HG03103 (cell line): ENCODE results near the gene FOXP1.

Source experiments
- ATAC-seq: cut with Tn5 transposase; IDR thresholded peaks from one replicate; pipeline ENCODE4 v1.9.1; 2021; ENCODE audit warnings: low read depth; ENCODE audit not compliant: unreplicated experiment

FOXP1 gene

DNA sequence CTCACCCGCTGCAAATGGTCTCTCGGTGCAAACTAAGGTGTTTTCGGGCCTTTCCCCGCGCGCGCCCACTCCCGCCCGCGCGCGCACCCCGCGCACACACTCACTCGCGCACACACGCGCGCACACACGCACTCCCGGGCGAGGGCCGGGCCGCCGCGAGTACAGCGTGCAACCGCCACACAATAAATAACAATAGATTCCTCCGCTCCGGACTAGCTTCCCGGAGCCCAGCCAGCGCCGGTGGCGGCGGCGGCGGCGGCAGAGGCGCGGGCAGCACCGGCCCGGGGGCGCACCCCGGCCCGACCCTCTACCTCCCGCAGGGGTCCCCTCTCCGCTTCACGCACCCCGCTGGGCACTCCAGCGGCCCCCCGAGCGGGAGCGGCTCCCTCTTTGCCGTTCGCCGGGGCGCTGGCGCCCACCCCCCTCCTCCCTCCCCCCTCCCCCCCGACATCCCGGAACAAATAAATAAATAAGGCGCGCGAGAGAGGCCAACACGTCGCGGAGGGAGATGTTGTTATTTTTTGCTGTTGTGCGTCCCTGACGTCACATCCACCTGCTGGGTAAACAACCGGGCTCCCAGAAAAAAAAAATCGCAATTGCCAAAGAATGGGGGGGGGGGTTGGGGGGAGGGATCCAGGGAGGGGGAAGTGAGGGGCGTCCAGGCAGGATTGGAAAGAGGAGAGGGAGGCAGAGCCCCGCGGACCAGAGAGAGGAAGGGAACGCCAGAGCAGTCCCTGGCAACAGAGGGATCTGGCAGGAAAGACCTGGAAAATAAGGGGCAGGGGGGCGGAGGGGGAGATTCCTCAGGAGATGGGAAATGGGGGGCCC is at the start of gene FOXP1:
Gene FOXP1 (minus strand): TSS at position 163 of the 828 bp plus-strand sequence. CDS start 385,347 bp downstream, outside the sequence.
- no peak for ATAC-seq

DNA sequence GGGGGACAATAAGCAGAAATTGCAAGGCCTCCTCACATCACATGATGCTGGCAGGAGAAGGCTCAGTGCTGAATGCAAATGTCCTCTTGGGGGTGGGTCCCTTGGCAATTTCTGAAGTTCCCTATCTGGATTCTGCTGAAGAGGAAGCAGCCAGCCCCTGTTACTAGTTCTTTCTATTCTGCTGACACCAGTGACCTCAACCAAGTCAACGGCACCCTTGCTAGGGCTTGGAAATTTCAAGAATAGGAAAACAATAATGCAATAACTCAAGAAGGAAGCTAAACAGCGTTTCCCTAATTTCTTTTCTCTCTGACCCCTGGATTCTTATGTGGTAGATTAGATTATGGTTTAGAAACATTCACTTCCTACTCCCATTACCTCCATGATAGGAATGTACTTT is 46.2 kb upstream of the FOXP1 start:
- no peak for ATAC-seq

DNA sequence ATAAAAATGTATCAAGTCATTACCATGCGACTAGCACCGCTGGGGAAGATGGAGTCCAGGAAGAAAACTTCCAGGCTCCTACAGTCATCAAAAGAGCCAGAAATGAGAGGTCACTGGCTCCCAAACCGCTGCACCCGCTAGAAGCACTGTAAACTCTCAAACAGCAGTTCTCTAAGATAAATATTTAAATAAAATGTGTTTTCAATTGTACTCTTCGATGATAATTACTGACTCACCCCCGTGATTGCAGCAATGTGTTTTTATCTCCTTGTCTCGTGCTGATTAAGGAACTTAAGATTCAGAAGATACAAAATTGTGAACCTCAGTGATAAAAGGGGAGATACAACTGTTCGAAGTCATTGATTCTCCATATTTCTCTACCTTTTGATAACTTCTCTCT is 45.8 kb upstream of the FOXP1 start:
- ATAC-seq, result no peak

DNA sequence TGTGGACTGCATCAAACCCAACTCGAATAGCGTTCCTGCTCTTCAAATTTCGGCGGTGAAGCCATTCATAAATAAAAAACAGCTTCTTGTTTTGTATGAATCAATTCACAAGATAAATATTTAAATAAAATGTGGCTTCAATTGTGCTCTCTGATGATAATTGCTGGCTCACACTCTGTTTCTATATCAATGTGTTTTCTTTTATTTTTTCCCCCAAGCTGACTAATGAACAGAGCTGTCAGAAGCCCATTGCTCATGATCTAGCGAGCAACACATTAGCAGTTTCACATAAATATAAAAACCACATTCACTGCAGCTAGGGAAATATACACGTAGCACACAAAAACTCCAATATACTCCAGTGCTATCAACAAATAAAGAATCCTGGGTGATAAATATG is 45.0 kb upstream of the FOXP1 start:
- ATAC-seq, result no peak

DNA sequence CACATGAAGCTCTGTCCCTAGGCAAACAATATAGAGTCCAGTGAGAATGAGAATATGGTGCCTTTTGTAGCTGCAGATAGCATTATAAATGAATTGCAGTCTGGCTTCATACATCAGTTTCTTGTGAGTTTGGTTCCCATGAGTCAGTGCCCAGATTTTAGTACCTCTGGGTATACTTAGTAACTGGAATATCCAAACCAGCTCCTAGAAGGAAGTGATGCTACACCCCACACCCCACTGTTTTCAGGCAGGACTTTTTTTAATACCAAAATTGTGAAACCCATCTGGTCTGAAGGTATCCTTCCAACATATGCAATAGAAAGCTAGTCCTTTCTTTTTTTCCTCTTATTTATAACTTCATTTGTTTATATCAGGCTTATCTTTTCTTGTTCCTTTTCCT is 42.1 kb upstream of the FOXP1 start:
- ATAC-seq, result no peak

DNA sequence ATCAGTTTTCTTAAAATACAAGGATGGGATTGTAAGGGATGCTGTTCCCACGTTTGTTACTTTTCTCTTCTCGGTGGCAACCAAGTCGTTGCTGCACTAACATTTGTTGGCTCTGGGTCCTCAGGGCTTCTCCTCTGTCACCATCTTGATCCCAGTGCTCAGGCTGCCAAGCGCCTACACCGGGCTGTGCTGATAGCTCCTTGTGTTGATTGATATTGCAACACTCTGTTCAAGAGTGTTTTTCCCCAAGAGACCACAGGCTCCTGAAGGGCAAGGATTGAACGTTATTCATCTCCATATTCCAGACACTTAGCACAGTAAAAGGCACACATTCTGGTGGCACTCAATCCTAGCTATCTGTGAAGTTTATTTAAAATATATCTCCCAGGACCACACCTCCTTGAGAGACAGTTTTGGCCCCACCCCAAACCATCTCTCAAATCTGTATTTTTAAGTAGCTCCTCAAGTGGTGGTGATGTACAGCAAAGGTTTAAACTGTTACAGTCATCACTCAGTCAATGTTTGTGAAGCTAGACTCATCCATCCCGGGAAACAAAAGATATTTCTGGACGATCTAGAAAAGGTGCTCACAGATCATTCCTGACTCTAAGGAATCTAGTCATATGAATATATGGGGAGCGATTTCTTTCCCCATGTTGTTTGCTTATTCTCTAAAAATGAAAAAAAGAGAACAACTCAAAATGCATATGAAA is 38.5 kb upstream of the FOXP1 start:
- ATAC-seq, result no peak

DNA sequence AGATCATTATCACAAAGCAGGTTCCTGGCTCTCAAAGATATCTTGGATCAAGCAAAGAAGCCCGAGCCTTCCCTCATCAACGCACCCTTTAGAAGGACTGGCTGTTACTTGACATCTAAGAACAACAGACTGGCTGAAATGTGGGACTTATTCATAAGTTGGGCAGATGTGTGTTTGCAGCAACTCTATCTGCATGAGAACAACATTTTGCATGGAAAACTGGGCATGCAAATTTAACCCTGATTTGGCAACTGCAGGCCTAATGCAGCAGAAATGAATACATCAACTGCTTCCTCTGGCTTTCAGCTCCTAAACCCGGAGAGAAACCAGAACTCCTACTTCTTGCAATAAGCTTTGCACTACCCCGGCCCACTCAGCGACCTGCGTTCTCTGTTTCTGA is 35.0 kb upstream of the FOXP1 start:
- ATAC-seq, result no peak

DNA sequence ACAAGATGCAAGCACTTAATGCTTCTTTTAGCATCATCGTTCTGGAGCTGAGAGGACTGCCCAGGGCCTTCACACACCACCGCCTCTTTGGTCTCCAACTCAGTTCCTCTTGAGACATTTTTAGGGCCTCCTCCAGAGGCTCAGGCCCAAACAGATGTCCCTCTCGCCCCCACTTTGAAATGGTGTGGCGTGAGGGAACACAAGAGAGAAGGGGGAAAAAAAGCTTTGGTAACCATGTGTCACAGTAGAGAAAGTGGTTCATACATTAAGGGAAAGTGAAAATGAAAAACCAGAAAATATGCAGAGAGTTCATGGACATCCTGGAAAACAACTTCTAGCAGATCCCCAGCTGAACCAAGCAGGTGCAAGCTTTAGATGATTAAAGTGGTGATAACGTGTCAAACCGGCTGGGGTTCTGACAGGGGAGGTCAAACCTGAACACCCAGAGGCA is 33.1 kb upstream of the FOXP1 start:
- no peak for ATAC-seq

DNA sequence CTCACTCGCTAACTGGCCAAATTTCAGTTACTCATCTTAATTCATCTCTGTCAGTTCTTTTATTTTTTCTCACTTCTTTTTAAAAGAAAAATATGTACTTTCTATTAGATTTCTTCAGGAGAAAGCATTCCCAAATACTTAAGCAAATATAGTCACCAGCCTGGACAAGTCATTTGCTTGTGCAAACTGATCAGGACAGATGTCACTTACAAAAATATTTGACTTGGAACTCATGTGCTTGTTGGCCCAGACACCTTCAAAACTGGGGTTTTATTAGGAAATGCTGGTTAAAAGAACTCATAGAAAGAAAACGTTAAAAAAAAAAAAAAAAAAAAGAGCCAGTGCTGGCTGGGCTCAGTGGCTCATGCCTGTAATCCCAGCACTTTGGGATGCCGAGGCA is 31.3 kb upstream of the FOXP1 start:
- ATAC-seq, result no peak

DNA sequence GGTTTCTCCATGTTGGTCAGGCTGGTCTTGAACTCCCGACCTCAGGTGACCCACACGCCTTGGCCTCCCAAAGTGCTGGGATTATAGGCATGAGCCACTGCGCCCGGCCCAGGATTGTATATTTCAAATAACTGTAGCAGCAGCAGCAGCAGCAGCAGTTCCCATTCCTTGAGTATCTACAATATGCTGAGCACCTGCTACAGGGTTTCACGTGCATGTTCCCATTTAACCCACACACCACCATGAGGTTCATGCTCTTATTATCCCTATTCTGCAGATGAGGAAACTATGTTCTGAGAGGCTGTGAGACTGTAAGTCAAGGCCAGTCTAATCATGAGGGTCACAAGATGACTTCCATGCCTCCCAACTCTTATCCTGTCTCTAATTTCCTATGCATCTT is 30.9 kb upstream of the FOXP1 start:
- ATAC-seq, result no peak

DNA sequence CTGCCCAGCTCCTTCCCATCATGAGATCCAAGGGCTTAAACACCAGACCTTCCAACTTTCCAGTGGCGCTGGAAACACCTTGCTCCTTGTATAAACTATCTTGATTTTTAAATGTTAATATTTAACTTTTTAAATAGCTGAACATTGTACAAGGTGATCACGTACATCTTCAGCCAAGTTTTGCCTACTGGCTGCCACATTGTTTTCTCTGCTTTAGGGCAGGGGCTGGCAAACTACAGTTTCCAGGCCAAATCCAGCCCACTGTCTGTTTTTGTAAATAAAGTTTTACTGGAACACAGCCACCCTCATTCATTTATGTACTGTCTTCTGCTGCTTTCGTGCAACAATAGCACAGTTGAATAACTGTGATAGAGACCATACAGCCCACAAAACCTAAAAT is 27.6 kb upstream of the FOXP1 start:
- no peak for ATAC-seq

DNA sequence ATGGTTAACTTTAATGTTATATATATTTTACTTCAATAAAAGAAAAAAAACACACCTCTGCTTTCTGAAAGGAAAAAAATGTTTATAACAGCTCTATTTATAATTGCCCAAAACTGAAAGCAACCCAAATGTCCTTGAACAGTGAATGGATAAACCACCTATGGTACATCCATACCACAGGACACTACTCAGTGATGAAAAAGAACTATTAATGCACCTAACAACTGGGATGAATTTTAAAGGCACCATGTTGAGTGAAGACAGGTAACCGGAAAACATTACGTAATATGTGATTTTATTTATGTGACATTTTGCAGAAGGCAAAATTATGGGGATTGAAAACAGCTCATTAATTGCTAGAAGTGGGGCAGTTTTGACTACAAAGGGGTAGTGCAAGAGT is 23.8 kb upstream of the FOXP1 start:
- ATAC-seq, result no peak

DNA sequence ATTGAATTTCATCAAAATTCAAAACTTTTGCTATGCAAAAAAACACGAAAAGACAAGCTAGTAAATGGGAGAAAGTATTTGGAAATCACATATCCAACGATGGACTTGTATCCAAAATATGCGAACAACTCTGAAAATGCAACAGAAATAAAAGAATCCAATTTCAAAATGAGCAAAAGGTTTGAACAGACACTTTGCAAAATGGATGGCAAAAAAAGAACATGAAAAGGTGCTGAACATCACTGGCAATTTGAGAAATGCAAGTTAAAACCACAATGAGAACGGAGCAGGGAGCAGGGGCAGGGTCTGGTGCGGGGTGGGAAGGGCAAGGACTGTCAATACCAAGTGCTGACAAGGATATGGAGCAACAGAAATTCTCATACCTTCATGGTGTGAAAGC is 23.1 kb upstream of the FOXP1 start:
- ATAC-seq, result no peak

DNA sequence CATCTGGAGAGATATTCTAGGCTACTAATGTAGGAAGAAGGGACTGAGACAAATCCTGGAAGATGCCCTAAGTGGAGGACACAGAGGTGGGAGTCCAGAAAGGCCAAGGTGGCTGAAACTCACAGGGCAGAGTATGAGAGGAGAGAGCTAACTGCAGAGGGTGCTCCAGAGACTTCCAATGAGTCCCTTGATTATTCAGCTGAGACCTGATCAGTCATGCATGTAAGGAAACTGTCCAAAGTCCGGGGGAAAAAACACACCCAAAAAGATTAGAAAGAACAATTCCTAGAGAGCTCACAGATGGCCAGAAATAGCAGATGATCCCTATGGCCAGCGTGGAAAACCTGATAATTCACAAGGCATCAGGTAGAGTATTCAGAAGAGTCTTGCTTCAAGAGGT is 18.7 kb upstream of the FOXP1 start:
- no peak for ATAC-seq

DNA sequence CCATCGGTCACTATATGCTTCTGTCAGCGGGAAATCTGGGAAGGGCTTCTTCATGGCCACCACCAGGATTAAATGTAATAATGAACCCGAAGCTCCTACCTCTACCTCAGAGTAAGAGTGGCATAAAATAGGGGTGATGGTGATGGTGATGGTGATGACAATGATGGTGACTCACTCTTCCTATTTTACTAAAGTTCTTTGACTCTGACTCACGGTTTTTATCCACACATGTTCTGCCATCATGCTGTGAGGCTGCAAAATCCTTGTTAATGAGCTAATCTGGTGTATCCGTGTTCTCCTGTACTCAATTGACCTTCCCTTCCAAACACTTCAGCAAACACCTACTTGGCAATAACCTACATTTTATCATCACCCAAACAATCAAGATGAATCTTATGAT is 18.3 kb upstream of the FOXP1 start:
- ATAC-seq, result no peak

DNA sequence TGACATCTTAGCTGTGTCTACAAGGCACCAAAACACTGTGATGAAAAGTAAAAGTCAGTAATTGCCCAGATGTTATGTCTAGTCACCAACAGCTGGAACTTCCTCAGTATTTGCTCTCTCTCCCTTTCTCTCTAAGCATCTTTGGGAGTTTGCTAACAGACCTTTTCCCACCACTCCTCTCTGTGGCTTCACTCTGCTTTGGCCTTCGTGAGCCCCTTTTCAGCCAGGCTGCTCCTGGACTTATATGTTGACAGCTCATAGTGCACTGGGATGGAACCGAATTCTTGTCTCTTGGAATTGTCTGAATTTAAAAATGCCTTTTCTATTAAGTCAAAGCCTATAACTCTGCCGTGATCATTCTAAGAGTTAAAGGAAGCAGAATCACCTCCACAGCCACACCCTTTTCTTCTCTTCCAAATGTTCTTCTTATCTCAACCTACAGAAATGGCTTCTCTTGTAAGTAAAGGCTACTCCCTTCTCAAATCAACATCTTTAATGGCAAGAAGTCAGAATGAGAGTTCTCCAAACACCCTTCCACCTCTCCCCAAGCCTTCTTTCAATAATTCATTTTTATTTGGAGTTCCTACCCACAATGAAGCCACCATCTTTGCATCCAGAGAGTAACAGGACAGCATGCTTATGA is 17.2 kb upstream of the FOXP1 start:
- ATAC-seq, result no peak

DNA sequence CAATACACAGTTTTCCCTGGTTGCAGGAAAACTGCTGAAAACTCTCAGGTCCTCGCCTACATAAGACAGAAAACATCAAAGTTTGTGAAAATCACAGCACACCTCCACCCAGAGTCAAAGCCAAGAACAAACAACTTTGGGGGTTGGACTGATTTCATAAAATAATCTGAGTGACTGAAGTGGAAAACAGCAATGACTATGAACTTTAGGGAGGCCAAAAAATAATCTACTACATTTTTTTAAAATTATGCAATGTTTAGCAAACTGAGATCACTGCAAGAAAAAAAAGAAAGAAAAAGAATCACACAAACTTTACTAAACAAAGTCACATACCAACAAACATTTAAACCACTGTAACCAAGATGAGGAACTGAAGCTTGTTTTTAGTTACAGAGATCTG is 15.9 kb upstream of the FOXP1 start:
- ATAC-seq, result no peak

DNA sequence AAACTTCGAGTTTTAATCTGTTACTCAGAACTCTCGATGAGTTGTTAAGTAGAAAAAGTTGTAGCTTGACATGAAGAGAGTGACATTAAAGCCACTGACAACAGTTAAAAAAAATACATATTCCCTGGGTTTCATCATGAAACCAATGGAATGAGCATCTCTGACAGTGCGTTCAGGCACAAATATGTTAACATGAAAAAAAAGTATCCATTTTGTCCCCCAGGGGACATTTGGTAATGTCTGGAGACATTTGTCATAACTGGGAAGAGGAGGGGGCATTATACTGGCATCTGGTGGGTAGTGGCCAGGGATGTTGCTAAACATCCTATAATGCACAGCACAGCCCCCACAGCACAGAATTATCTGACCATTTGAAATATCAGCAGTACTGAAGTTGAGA is 14.8 kb upstream of the FOXP1 start:
- ATAC-seq, result no peak

DNA sequence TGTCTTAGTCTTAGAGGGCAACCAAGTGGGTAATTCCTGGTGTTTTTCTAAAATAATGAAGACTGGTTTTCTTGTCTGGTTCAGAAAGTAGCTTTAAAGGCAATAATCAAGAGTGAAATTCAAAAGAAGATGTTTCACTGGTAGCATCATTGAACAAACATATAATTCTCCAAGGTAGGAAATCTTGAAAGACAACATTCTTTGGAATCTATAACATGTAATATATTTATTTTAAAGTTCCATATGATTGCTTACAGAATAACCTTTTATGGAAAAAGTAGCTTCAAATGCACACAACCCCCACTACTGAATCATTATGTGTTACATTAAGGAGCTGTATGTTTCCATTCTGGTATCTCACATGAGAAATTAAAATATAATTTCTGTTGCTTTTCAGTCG is 13.8 kb upstream of the FOXP1 start:
- no peak for ATAC-seq

DNA sequence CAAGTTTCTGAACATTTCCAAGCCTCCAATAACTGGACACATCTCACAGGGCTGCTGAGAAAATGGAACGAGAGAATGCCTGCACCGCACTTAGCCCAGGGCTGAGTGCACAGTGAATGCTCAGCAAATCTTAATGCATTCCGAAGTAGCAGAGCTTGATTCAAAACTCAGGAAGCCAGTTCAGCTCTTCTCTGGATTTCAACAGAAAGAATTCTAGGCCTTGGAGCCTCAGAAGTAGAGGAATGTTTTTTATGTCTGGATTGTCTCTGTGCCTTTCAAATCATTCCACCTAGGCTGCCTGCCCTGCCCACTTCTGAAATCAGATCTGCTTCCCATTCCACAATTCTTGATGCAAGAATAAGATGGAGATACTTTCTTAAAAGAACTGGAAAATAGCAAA is 9.6 kb upstream of the FOXP1 start:
- no peak for ATAC-seq

DNA sequence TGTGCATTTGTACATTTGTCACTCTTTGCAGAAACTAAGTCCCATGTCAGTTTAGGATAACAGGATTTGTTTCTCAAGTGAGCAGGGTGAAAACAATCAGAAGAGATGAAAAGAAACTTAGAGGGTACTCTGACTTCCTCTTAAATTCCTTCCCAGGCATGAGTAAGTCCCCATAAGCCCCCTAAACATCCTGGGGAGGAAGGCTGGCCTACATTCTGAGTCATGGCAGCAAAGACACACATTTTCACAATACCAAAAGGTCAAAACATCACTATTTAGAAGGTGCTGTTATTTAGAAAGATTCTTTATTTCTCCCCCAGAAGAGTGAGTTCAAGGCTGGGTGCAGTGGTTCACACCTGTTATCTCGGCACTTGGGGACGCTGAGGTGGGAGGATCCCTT is 7.6 kb upstream of the FOXP1 start:
- ATAC-seq, result no peak

DNA sequence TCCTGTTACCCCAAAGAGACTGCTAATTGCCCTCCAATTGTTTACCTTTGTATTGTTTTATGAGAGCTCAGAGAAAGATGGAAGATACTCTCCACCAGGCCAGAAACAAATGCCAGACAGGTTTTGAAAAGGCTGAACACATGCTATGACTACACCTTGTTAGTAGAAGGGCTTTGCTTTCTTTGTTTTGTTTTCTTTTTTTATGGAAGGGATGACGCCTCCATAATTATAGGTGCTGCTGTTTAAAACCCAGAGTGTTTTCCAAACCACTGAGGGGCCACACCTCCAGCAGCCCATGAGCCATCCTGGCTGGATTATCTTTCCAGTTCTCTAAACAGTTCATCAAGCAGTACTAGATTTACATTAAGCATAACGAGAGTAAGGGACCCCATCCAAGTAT is 5.6 kb upstream of the FOXP1 start:
- ATAC-seq, result no peak
